GM21825 (cell line): Measurements from ENCODE around the gene RMC1.

Source experiments
- ATAC-seq: cut with Tn5 transposase; IDR thresholded peaks from one replicate; pipeline ENCODE4 v1.9.1; 2021; ENCODE audit warnings: mild to moderate bottlenecking, moderate library complexity; ENCODE audit not compliant: unreplicated experiment

Gene RMC1

DNA sequence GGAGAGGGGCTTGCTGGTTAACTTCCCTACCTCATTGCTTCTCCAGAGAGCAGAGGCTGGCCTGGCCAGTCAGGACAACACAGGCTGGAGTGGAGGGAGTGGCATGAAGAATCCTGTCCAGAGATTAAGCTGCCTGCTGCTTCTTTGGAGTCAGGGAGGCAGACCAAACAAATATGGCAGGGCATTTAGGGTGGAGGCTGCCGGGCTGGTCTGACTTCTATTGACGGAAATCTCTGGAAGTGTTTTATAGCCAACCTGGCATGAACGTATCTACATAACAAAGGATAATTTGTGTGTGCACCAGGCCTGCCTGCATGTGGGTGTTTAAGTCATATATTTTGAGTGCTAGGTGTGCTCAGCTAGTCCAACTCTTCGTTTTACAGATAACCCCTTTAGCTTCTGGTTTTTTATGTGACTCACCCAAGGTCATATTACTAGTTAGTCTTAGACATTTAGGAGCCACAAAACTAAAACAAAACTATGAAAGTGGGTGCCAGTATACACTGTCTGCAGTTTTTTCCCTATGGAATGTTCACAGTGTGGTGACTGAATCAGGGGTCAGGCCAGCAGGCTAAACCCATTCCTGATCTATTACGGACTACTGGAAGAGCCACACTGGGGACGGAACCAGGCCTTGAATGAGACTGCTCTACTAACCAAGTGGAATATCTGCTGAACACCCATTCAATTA lies 77.5 kb downstream of the RMC1 start:
- no peak for ATAC-seq
